ENCODE data around the gene WRAP73.

Gene WRAP73

GRCh38 chr1:3668585-3669300, 18.8 kb upstream of the WRAP73 start:
- peaks cover 55 to 64% of the 10 kb centered on the region in 2 experiments for H3K4me1 ChIP-seq (ENCODE audit: control insufficient read depth in 1 of 2, insufficient read depth in 1 of 2, low read depth in 1 of 2, low read length in 1 of 2)

GRCh38 chr1:3668148-3668547, 18.2 kb upstream of the WRAP73 start:
- Histone ChIP-seq H3K27ac (peak overlapping the region; percentile 76), H3K27me3 (no peaks in the 10 kb centered on the region), H3K4me3 (ENCODE audit: low read depth in 1 of 2, low read length in 1 of 2) (peak overlapping the region in 1 of 2 experiments; percentile 48), H3K9me3 (no peaks in the 10 kb centered on the region), H3K36me3 (no peaks in the 10 kb centered on the region), H3K4me1 (ENCODE audit: control insufficient read depth in 1 of 2, insufficient read depth in 1 of 2, low read depth in 1 of 2, low read length in 1 of 2) (peaks cover 52 to 65% of the 10 kb centered on the region in 2 experiments)
- TF ChIP-seq CTCF (IDR thresholded peaks at IDR 0.05) = no peak

More at GRCh38 chr1:3668585-3669300, 18.8 kb upstream of the WRAP73 start:
- no peaks in the 10 kb centered on the region for H3K27me3 ChIP-seq
- H3K9me3 ChIP-seq = no peaks in the 10 kb centered on the region
- H3K4me3 ChIP-seq (ENCODE audit: low read depth in 1 of 2, low read length in 1 of 2) = peak overlapping the region; percentile 27 to 48
- TF ChIP-seq CTCF (IDR thresholded peaks at IDR 0.05) = no peak
- peak overlapping the region; percentile 76 for H3K27ac ChIP-seq
- H3K36me3 ChIP-seq = no peaks in the 10 kb centered on the region

- H3K36me3 ChIP-seq = no peaks in the 10 kb centered on the region
- no peaks in the 10 kb centered on the region for H3K9me3 ChIP-seq
- no peak overlapping the region for H3K4me3 ChIP-seq (ENCODE audit: low read depth in 1 of 2, low read length in 1 of 2)
- peaks cover 39 to 41% of the 10 kb centered on the region in 2 experiments for H3K4me1 ChIP-seq (ENCODE audit: control insufficient read depth in 1 of 2, insufficient read depth in 1 of 2, low read depth in 1 of 2, low read length in 1 of 2)
- TF ChIP-seq CTCF (IDR thresholded peaks at IDR 0.05) = no peak
- peaks cover 8% of the 10 kb centered on the region for H3K27me3 ChIP-seq
- no peak overlapping the region for H3K27ac ChIP-seq
Observed at GRCh38 chr1:3664700-3665375, 14.9 kb upstream of the WRAP73 start.

- H3K9me3 ChIP-seq = no peaks in the 10 kb centered on the region
- H3K36me3 ChIP-seq = no peaks in the 10 kb centered on the region
- peaks cover 33 to 35% of the 10 kb centered on the region in 2 experiments for H3K4me1 ChIP-seq (ENCODE audit: control insufficient read depth in 1 of 2, insufficient read depth in 1 of 2, low read depth in 1 of 2, low read length in 1 of 2)
- H3K27ac ChIP-seq = no peak overlapping the region
- no peak for TF ChIP-seq CTCF (IDR thresholded peaks at IDR 0.05)
- H3K4me3 ChIP-seq (ENCODE audit: low read depth in 1 of 2, low read length in 1 of 2) = no peak overlapping the region
- peaks cover 15% of the 10 kb centered on the region for H3K27me3 ChIP-seq
Observed at GRCh38 chr1:3663999-3664699, 14.2 kb upstream of the WRAP73 start.

GRCh38 chr1:3662080-3662671, 12.3 kb upstream of the WRAP73 start:
- H3K9me3 ChIP-seq = no peaks in the 10 kb centered on the region
- TF ChIP-seq CTCF (IDR thresholded peaks at IDR 0.05) = no peak
- peaks cover 13 to 15% of the 10 kb centered on the region in 2 experiments for H3K4me1 ChIP-seq (ENCODE audit: control insufficient read depth in 1 of 2, insufficient read depth in 1 of 2, low read depth in 1 of 2, low read length in 1 of 2)
- no peaks in the 10 kb centered on the region for H3K36me3 ChIP-seq
- H3K27me3 ChIP-seq = peaks cover 35% of the 10 kb centered on the region
- no peak overlapping the region for H3K27ac ChIP-seq
- H3K4me3 ChIP-seq (ENCODE audit: low read depth in 1 of 2, low read length in 1 of 2) = no peak overlapping the region

All from neutrophil (primary cell).